AG20443 (cell line): ENCODE data around the gene RHEX.
"Not testable (repeated sequence)": the region's sequence is repeated elsewhere in the genome, so short reads cannot be mapped to it uniquely, and the experiment has no call there.

Experiments
- DNase-seq: peaks from one replicate; pipeline ENCODE4 v3.0.0; 2012; ENCODE audit warnings: low spot score, mixed read lengths

The RHEX gene

DNA sequence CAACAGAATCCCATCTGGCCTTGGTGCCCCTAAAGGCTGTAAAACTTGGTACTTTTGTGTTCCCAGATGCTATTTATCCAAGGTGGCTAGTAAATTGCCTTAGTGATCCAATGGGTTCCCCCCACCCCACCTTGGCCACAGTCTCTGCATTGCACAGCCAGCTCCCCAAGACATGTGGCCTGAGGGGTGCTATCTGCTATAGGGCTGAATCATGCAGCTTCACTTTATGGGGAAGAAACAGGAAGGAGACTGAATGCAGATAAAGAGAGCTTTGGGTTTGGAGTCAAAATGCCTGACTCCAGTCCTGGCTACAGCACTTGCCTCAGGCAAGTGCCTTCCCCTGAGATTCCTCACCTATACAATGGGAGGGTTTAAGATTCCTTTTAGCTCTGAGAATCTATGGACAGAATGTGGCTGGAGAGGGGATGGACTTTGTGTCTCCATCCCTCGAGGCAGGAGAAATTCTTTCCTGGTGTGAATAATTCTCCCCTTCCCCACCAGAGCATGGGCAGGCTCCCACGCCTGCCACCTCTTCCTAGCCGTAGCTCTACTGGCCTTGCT lies 6.5 kb downstream of the RHEX start:
- no peak for DNase-seq

DNA sequence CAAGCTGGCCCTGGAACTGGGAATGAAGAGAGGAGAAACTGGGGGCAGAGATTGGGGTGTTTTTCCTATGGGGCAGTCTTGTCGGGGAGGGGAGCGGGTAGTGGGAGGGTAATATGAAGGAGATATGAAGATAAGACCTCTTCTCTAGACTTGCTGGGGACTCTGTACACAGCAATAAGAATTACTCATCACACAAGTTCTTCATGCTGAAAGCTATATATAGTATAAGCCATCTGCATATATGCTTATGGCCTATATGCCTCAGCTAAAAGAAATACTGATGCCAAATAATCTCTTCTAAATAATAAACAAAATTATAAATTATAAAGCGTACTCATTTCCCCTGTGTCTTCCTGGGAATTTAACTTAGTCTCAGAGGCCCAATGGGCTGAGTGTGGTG lies 7.9 kb downstream of the RHEX start:
- no peak for DNase-seq

GRCh38 chr1:206062464-206062863 lies 9.5 kb downstream of the RHEX start:
- no peak for DNase-seq

DNA sequence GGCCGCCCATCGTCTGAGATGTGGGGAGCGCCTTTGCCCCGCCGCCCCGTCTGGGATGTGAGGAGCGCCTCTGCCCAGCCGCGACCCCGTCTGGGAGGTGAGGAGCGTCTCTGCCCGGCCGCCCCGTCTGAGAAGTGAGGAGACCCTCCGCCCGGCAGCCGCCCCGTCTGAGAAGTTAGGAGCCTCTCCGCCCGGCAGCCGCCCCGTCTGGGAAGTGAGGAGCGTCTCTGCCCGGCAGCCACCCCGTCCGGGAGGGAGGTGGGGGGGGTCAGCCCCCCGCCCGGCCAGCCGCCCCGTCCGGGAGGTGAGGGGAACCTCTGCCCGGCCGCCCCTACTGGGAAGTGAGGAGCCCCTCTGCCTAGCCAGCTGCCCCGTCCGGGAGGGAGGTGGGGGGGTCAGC lies 11.0 kb downstream of the RHEX start:
- DNase-seq, result not testable (repeated sequence)

DNA sequence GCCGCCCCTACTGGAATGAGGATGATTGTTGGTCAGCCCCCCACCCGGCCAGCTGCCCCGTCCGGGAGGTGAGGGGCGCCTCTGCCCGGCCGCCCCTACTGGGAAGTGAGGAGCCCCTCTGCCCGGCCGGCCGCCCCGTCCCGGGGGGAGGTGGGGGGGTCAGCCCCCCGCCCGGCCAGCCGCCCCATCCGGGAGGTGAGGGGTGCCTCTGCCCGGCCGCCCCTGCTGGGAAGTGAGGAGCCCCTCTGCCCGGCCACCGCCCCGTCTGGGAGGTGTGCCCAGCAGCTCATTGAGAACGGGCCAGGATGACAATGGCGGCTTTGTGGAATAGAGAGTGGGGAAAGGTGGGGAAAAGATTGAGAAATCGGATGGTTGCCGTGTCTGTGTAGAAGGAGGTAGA lies 11.5 kb downstream of the RHEX start:
- not testable (repeated sequence) for DNase-seq

DNA sequence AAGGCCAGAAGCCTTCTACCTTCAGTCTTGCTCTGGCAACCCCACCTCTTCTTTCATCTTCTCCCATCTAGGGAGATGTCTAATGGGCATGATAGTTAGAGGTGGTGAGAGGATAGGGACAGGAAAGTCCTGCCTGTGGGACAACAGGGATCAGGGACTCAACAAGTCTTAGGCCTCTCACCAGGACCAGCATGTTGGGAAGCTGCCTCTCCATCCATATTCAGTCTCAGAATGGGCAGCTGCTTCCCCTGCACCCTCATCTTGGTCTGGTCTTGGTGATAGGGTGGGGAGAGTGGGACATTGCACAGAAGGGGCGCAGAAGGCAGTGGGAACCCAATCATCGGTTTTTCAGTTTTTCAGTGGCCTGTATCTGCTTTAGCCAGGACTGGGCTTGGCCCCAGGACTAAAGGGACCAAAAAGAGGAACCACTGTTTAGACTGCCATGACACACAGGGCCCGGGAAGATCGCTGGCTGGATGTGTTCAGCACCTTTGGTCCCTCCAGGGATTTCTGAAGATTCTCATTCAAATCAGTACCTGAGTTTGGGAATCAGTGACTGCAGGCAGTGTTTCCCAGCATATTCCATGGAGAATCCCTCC lies 12.7 kb downstream of the RHEX start:
- no peak for DNase-seq

GRCh38 chr1:206066479-206067171 lies 13.7 kb downstream of the RHEX start:
- DNase-seq, result no peak

GRCh38 chr1:206067486-206068227 lies 14.7 kb downstream of the RHEX start:
- no peak for DNase-seq

GRCh38 chr1:206068314-206068713 lies 15.3 kb downstream of the RHEX start:
- no peak for DNase-seq

GRCh38 chr1:206070627-206071304 lies 17.8 kb downstream of the RHEX start:
- DNase-seq, result no peak

GRCh38 chr1:206074839-206075238 lies 21.9 kb downstream of the RHEX start:
- no peak for DNase-seq

DNA sequence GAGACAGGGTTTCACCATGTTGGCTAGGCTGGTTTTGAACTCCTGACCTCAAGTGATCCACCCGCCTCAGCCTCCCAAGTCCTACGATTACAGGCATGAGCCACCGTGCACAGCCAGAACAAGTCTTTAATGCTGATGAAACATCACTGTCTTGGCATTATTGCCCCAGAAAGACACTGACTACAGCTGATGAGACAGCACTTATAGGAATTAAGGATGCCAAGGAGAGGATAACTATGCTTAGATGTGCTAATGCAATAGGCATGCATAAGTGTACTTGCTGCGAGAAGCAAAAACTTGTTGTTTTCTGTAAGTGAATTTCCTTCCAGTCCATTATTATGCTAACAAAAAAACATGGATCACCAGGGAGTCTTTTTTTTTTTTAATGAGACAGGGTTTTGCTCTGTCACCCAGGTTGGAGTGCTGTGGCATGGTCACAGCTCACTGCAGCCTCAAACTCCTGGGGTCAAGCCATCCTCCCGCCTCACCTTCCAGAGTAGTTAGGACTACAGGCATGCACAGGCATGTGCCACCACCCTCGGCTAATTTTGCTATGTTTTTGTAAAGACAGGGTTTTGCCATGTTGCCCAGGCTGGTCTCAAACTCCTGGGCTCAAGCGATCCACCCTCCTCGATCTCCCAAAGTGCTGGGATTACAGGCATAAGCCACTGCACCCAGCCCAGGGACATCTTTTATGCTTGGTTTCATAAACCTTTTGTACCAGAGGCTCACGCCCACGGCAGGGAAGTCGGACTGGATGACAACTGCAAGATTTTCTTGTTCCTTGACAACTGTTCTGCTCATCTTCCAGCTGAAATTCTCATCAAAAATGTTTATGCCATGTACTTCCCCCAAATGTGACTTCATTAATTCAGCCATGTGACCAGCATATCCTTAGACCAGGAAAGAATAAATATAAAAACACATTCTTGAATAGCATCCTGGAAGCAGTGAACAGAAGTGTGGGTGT lies 23.1 kb downstream of the RHEX start:
- DNase-seq, result no peak

DNA sequence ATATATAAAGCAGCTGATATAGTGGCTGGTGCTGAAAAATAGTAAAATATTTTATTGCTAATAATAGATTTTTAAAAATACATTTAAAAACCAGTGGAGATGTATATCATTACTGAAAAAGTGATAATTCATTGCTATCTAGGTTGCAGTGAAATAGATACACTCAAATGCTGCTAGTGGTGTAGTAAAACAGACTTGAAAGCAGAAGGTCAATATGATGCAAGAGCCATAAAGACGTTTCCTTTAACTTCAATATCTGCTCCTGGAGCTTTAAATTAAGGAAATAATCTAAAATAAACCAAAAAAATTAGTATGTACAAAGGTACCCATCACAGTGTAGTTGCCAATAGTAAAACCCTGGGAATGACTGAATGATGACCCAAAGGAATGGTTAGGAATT lies 26.2 kb downstream of the RHEX start:
- DNase-seq, result no peak

DNA sequence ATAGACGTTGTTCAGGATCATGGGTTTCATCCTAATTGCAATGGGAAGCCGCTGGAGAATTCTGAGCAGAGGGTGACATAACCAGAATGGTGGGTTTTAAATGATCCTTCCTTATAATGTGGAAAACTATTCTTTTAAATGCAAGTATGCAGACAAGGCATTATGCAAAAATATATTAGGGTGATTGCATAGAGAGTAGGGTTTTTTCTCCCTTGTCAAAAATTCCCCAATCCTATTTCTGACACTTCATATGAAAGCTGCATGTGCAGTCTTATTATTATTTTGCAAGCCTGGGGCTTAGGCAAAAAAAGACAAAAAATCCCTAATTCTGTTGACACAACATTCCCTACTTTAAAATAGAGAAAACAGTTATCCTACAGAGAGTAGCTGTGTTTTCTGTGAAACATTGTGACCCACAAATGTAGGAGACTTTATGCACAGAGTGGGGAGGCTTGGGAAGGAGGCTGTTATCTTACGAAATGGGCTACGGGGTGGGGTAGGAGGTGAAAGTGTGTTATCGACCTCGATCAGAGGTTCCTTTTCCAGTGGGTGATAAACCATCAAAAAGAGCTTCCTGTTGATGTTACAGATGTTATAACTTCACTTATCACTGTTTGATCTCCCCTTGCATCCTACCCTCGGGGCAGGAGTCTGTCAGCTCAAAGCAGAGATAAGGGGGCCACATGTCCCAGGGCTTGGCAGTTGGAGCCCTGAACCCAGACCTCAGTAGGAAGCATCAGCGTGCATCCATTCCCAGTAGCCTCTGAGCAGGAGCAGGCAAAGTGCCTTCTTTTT lies 27.2 kb downstream of the RHEX start:
- no peak for DNase-seq

- no peak for DNase-seq
These were observed 28.9 kb downstream of the RHEX start for GRCh38 chr1:206081856-206082255.

GRCh38 chr1:206082831-206083695 lies 30.1 kb downstream of the RHEX start:
- no peak for DNase-seq

- DNase-seq, result no peak
These were observed 30.8 kb downstream of the RHEX start for GRCh38 chr1:206083750-206084149.

GRCh38 chr1:206087091-206087490 lies 34.1 kb downstream of the RHEX start:
- no peak for DNase-seq

- DNase-seq, result no peak
These were observed 36.4 kb downstream of the RHEX start for GRCh38 chr1:206089341-206089740.
